D721Med (cell line): ENCODE measurements around the gene OR4N5.
"Not testable (repeated sequence)": the region's sequence is repeated elsewhere in the genome, so short reads cannot be mapped to it uniquely, and the experiment has no call there.

Experiments used
- DNase-seq: peaks from one replicate; pipeline ENCODE4 v3.0.0; 2011; ENCODE audit warnings: low spot score; ENCODE audit not compliant: insufficient read length
- FAIRE-seq: peaks from 2 replicates; lab custom pipeline; 2011; peaks lifted over from hg19 to GRCh38; lab: Jason Lieb, UNC
- CTCF ChIP-seq: IDR thresholded peaks from 2 replicates; pipeline ENCODE4 v1.5.1; 2012; ENCODE audit warnings: mild to moderate bottlenecking, control low read depth; ENCODE audit not compliant: insufficient read depth; ENCODE audit errors: missing control alignments

OR4N5 gene, protein sequence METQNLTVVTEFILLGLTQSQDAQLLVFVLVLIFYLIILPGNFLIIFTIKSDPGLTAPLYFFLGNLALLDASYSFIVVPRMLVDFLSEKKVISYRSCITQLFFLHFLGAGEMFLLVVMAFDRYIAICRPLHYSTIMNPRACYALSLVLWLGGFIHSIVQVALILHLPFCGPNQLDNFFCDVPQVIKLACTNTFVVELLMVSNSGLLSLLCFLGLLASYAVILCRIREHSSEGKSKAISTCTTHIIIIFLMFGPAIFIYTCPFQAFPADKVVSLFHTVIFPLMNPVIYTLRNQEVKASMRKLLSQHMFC

DNA sequence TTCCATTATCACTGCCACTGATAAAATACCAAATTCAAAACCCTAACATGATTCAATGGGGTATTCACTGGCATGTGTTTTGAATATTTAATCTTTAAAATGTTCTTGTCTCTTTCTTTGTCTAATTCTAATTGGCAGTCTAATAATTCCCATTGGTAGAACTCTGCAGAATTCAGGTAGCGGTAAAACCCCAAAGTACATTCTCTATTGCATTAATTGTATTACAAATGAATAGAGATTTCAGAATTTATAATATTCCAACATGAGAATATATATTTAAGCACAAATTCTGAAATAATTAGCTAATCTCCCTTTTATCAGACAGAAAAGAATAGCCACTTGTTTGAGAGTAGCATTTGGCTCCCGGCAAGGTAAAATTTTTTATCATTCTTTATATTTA is at the start of gene OR4N5:
Gene OR4N5, plus strand, starts transcription at position 301 of the 400 bp plus-strand sequence. CDS start 4,916 bp downstream, outside the sequence.
- FAIRE-seq = no peak

GRCh38 chr14:20092050-20092449 is 46.6 kb upstream of the OR4N5 start:
- FAIRE-seq (no peak), DNase-seq (no peak)

More for the DNA sequence above, at the start of gene OR4N5:
- TF ChIP-seq CTCF = no peak
- no peak for DNase-seq

DNA sequence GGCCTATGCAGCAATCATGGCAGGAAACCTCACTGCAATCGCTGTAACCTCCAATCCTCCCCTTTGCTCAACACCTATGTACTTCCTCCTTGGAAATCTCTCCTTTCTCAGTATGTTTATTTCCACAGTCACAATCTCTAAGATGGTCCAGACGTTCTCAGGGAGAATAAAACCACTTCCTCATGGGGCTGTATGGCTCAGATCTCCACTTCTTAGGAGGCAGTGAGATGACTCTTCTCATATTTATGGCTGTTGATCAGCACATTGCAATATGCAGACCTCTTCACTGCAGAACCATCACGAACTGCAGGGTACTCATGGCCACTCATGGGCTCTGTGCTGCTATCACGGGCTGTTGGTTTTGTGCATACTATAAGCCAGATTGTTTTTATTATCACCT is 45.2 kb upstream of the OR4N5 start:
- no peak for TF ChIP-seq CTCF
- DNase-seq (no peak), FAIRE-seq (no peak)

More at GRCh38 chr14:20092050-20092449, 46.6 kb upstream of the OR4N5 start:
- no peak for TF ChIP-seq CTCF

- FAIRE-seq, DNase-seq: not testable (repeated sequence)
Measured at GRCh38 chr14:20098926-20099770, 39.5 kb upstream of the OR4N5 start.

DNA sequence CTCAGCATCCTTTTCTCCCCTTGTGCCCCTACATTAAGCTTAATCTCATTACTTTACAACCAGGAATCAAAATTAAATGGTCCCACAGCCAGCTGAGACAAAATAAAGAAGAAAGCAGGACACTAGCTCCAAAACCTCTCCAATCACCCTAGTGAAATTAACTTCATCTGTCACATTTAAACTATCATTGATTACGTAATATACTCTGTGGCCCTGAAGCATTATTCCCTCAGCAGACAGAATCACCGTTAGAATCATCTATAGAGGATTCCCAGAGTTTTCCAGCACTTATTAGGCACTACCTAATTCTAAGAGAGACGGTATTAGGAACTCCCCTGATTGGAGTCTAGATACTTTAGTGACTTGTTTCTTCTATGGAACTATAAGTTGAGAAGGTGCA is 28.2 kb upstream of the OR4N5 start, which contains the start of gene OR4K17:
Gene OR4K17, plus strand, starts transcription at position 302 of the 400 bp plus-strand sequence. CDS start 6,761 bp downstream, outside the sequence.
- FAIRE-seq (no peak), DNase-seq (no peak)
- TF ChIP-seq CTCF = no peak

GRCh38 chr14:20112321-20112720 is 26.3 kb upstream of the OR4N5 start:
- FAIRE-seq (no peak), DNase-seq (no peak)
- no peak for TF ChIP-seq CTCF

GRCh38 chr14:20116748-20117147 is 21.9 kb upstream of the OR4N5 start:
- no peak for TF ChIP-seq CTCF
- FAIRE-seq = no peak

More at GRCh38 chr14:20116748-20117147, 21.9 kb upstream of the OR4N5 start:
- DNase-seq = no peak
